Vagina (tissue), 2 donors: ENCODE measurements around the gene RAB11FIP4. TPM values are rescaled to one million over a fixed set of nuclear protein-coding genes. Genes with fewer than 3 reads are reported as not detected.

Source experiments
- DNase-seq, 2 donors: peaks; one replicate each; pipeline ENCODE4 v3.0.0-alpha.2; 2017; ENCODE audit errors: extremely low spot score in 2 of 2
- H3K27ac ChIP-seq: fragments of 200-600 bp; sonication (generic); one replicate; pipeline ENCODE4 v1.5.1; 2019
- H3K27me3 ChIP-seq: fragments of 200-600 bp; sonication (generic); one replicate; pipeline ENCODE4 v1.5.1; 2019
- H3K36me3 ChIP-seq, 2 donors: fragments of 200-600 bp; sonication (generic); one replicate each; pipeline ENCODE4 v1.5.1; 2017 to 2019
- H3K4me1 ChIP-seq: fragments of 200-600 bp; sonication (generic); one replicate; pipeline ENCODE4 v1.5.1; 2019
- H3K4me3 ChIP-seq, 2 donors: fragments of 200-600 bp; sonication (generic); 1 replicate in 1 of 2; 2 replicates in 1 of 2; pipeline ENCODE4 v1.5.1; 2016 to 2019
- H3K9me3 ChIP-seq: fragments of 200-600 bp; sonication (generic); one replicate; pipeline ENCODE4 v1.5.1; 2019
- CTCF ChIP-seq, 3 experiments: fragments of 450-650 bp in 2 of 3; fragments of 200-600 bp in 1 of 3; sonication (generic) in 1 of 3; IDR thresholded peaks; one replicate each; pipeline ENCODE4 v1.5.1; 2017 to 2019; ENCODE audit warnings: antibody characterized with exemption in 3 of 3, mild to moderate bottlenecking in 2 of 3, moderate library complexity in 2 of 3
- POLR2A ChIP-seq, 2 donors: fragments of 450-650 bp; IDR thresholded peaks; one replicate each; pipeline ENCODE4 v1.6.1; 2017; ENCODE audit warnings: antibody characterized with exemption in 2 of 2, mild to moderate bottlenecking in 2 of 2, moderate library complexity in 2 of 2
- POLR2AphosphoS5 ChIP-seq, 2 donors: sonication (generic); formaldehyde crosslinking; IDR thresholded peaks; one replicate each; pipeline ENCODE4 v1.9.0; 2017; ENCODE audit warnings: antibody characterized with exemption in 2 of 2, mild to moderate bottlenecking in 2 of 2, low read depth in 1 of 2; ENCODE audit not compliant: insufficient read depth in 1 of 2
- intact Hi-C: fragments of 100-400 bp; cut with DNase I; formaldehyde crosslinking; loops from one replicate; pipeline ENCODE4 v1.15.1; 2023
- total RNA-seq: library from RNA; depleted of rRNA; stranded (reverse); fragments of >200 nt; gene quantifications from one replicate; pipeline ENCODE4 v1.2.3, GENCODE V29; 2016

The RAB11FIP4 gene
- total RNA-seq, 1 donor from 2014 or later, result 11.0 TPM

GRCh38 chr17:31580316-31580705, 188.8 kb downstream of the RAB11FIP4 start:
- H3K4me3 ChIP-seq, result peak overlapping the region in 1 of 2 donors; percentile 14
- DNase-seq, result no peak
- H3K4me1 ChIP-seq, result peaks cover 47% of the 10 kb centered on the region
- no peaks in the 10 kb centered on the region for H3K9me3 ChIP-seq
- intact Hi-C loops, result no loop called here
- no peak for TF ChIP-seq CTCF (IDR thresholded peaks at IDR 0.05)
- no peak for TF ChIP-seq POLR2AphosphoS5 (IDR thresholded peaks at IDR 0.05; ENCODE audit: insufficient read depth in 1 of 2, low read depth in 1 of 2)
- TF ChIP-seq POLR2A (IDR thresholded peaks at IDR 0.05), result no peak
- no peaks in the 10 kb centered on the region for H3K27me3 ChIP-seq
- H3K36me3 ChIP-seq, result no peaks in the 10 kb centered on the region
- peak overlapping the region; percentile 59 for H3K27ac ChIP-seq

- intact Hi-C loops, result no loop called here
- H3K27me3 ChIP-seq, result no peaks in the 10 kb centered on the region
- H3K4me3 ChIP-seq, result peak overlapping the region in 1 of 2 donors; percentile 14
- no peak for DNase-seq
- H3K27ac ChIP-seq, result peak overlapping the region; percentile 59
- TF ChIP-seq POLR2AphosphoS5 (IDR thresholded peaks at IDR 0.05; ENCODE audit: insufficient read depth in 1 of 2, low read depth in 1 of 2) (peak in 1 of 2 donors; percentile 63), POLR2A (IDR thresholded peaks at IDR 0.05) (no peak)
- H3K36me3 ChIP-seq, result no peaks in the 10 kb centered on the region
- no peaks in the 10 kb centered on the region for H3K9me3 ChIP-seq
- peaks cover 47% of the 10 kb centered on the region for H3K4me1 ChIP-seq
These were observed 189.4 kb downstream of the RAB11FIP4 start for GRCh38 chr17:31580706-31581490.

GRCh38 chr17:31581491-31581890, 190.0 kb downstream of the RAB11FIP4 start:
- no peak for DNase-seq
- peak overlapping the region; percentile 59 for H3K27ac ChIP-seq
- peak in 1 of 2 donors; percentile 34 for TF ChIP-seq POLR2AphosphoS5 (IDR thresholded peaks at IDR 0.05; ENCODE audit: insufficient read depth in 1 of 2, low read depth in 1 of 2)
- TF ChIP-seq POLR2A (IDR thresholded peaks at IDR 0.05), result no peak
- TF ChIP-seq CTCF (IDR thresholded peaks at IDR 0.05), result no peak

GRCh38 chr17:31582151-31582907, 190.9 kb downstream of the RAB11FIP4 start:
- peaks cover 47% of the 10 kb centered on the region for H3K4me1 ChIP-seq
- H3K27me3 ChIP-seq, result no peaks in the 10 kb centered on the region
- H3K36me3 ChIP-seq, result no peaks in the 10 kb centered on the region
- H3K4me3 ChIP-seq, result peak overlapping the region in 1 of 2 donors; percentile 14
- DNase-seq, result no peak
- TF ChIP-seq POLR2AphosphoS5 (IDR thresholded peaks at IDR 0.05; ENCODE audit: insufficient read depth in 1 of 2, low read depth in 1 of 2) (no peak), POLR2A (IDR thresholded peaks at IDR 0.05) (no peak), CTCF (IDR thresholded peaks at IDR 0.05) (no peak)
- H3K9me3 ChIP-seq, result no peaks in the 10 kb centered on the region
- peak overlapping the region; percentile 59 for H3K27ac ChIP-seq
- intact Hi-C loops, result no loop called here

More at GRCh38 chr17:31581491-31581890, 190.0 kb downstream of the RAB11FIP4 start:
- H3K4me3 ChIP-seq, result peak overlapping the region in 1 of 2 donors; percentile 14
- no peaks in the 10 kb centered on the region for H3K36me3 ChIP-seq
- intact Hi-C loops, result no loop called here
- no peaks in the 10 kb centered on the region for H3K27me3 ChIP-seq
- H3K4me1 ChIP-seq, result peaks cover 47% of the 10 kb centered on the region
- no peaks in the 10 kb centered on the region for H3K9me3 ChIP-seq

GRCh38 chr17:31583772-31584356, 192.4 kb downstream of the RAB11FIP4 start:
- Histone ChIP-seq H3K4me3 (no peak overlapping the region), H3K9me3 (no peaks in the 10 kb centered on the region), H3K27ac (no peak overlapping the region), H3K27me3 (no peaks in the 10 kb centered on the region), H3K4me1 (peaks cover 46% of the 10 kb centered on the region), H3K36me3 (no peaks in the 10 kb centered on the region)
- no peak for DNase-seq
- TF ChIP-seq CTCF (IDR thresholded peaks at IDR 0.05), result no peak
- no peak for TF ChIP-seq POLR2A (IDR thresholded peaks at IDR 0.05)
- TF ChIP-seq POLR2AphosphoS5 (IDR thresholded peaks at IDR 0.05; ENCODE audit: insufficient read depth in 1 of 2, low read depth in 1 of 2), result peak in 1 of 2 donors; percentile 14
- intact Hi-C loops, result no loop called here
